IMR-90 (cell line): ENCODE measurements around the gene STK36. TPM values are rescaled to one million over a fixed set of nuclear protein-coding genes. Genes with fewer than 3 reads are reported as not detected.

Experiments
- ATAC-seq: fragments of 200-7000 bp; cut with Tn5 transposase; 2 replicates; pipeline ENCODE4 v1.9.1; 2020; ENCODE audit warnings: low read depth, mild to moderate bottlenecking, moderate library complexity
- BruUV-seq: library from RNA; stranded (reverse); fragments of 400-500 nt; replicated peaks from 2 replicates; lab custom pipeline; 2021; lab: Mats Ljungman, UMichigan
- CTCF ChIA-PET: fragments of 300-600 bp; formaldehyde crosslinking; extraction: SDS; loops from one replicate; lab custom pipeline; 2021; ENCODE audit warnings: antibody characterized with exemption; lab: Yijun Ruan, JAX
- POLR2A ChIA-PET: fragments of 300-600 bp; sonication (Branson Sonifier 250); formaldehyde crosslinking; loops from one replicate; lab custom pipeline; 2022; ENCODE audit warnings: antibody characterized with exemption; ENCODE audit not compliant: unreplicated experiment; lab: Charles Lee
- DNase-seq: peaks from one replicate; pipeline ENCODE4 v3.0.0; 2013
- H2AFZ ChIP-seq: replicated peaks from 2 replicates; pipeline ENCODE3; 2013; ENCODE audit warnings: low read length, mild to moderate bottlenecking; ENCODE audit not compliant: poor library complexity
- H2AK5ac ChIP-seq: 2 replicates; pipeline ENCODE4 v1.6.1; 2013; ENCODE audit warnings: low read depth, low read length, inconsistent platforms
- H2AK9ac ChIP-seq: replicated peaks from 2 replicates; pipeline ENCODE3; 2013; ENCODE audit warnings: mild to moderate bottlenecking, low read depth, low read length, moderate library complexity; ENCODE audit not compliant: poor library complexity
- H2BK120ac ChIP-seq: 2 replicates; pipeline ENCODE4 v1.6.1; 2013; ENCODE audit warnings: low read depth, low read length, inconsistent platforms
- H2BK15ac ChIP-seq: 3 replicates; pipeline ENCODE4 v1.6.1; 2013; ENCODE audit warnings: low read depth, low read length, inconsistent platforms
- H2BK20ac ChIP-seq: 2 replicates; pipeline ENCODE4 v1.6.1; 2013; ENCODE audit warnings: low read depth, mild to moderate bottlenecking, inconsistent platforms, low read length, moderate library complexity
- H2BK5ac ChIP-seq: 2 replicates; pipeline ENCODE4 v1.6.1; 2013; ENCODE audit warnings: mild to moderate bottlenecking, low read depth, low read length, inconsistent platforms; ENCODE audit not compliant: poor library complexity, severe bottlenecking
- H3K14ac ChIP-seq: replicated peaks from 2 replicates; pipeline ENCODE4 v1.6.1; 2013; ENCODE audit warnings: low read depth, low read length, inconsistent platforms
- H3K18ac ChIP-seq: 2 replicates; pipeline ENCODE4 v1.6.1; 2013; ENCODE audit warnings: low read depth, low read length, control low read depth
- H3K23ac ChIP-seq: 2 replicates; pipeline ENCODE4 v1.6.1; 2013; ENCODE audit warnings: low read depth, low read length, inconsistent platforms
- H3K27ac ChIP-seq: 2 replicates; pipeline ENCODE4 v1.5.1; 2013; ENCODE audit warnings: mild to moderate bottlenecking, control low read depth, low read length; ENCODE audit not compliant: insufficient read depth
- H3K27me3 ChIP-seq: 2 replicates; pipeline ENCODE4 v1.6.1; 2013; ENCODE audit warnings: low read length; ENCODE audit not compliant: control insufficient read depth, insufficient read depth
- H3K36me3 ChIP-seq: 2 replicates; pipeline ENCODE4 v1.6.1; 2013; ENCODE audit warnings: low read length, mixed read lengths; ENCODE audit not compliant: control insufficient read depth, insufficient read depth
- H3K4ac ChIP-seq: 2 replicates; pipeline ENCODE4 v1.6.1; 2013; ENCODE audit warnings: low read depth, low read length, inconsistent platforms
- H3K4me1 ChIP-seq: 2 replicates; pipeline ENCODE4 v1.6.1; 2013; ENCODE audit warnings: low read length, mixed read lengths; ENCODE audit not compliant: control insufficient read depth, insufficient read depth
- H3K4me2 ChIP-seq: 2 replicates; pipeline ENCODE4 v1.6.1; 2013; ENCODE audit warnings: low read depth, mild to moderate bottlenecking, control low read depth, low read length, moderate library complexity
- H3K4me3 ChIP-seq: 2 replicates; pipeline ENCODE4 v1.5.1; 2013; ENCODE audit warnings: low read depth, mild to moderate bottlenecking, control low read depth, low read length, moderate library complexity; ENCODE audit not compliant: insufficient read depth
- H3K56ac ChIP-seq: 2 replicates; pipeline ENCODE4 v1.6.1; 2013; ENCODE audit warnings: low read length, inconsistent platforms; ENCODE audit not compliant: insufficient read depth; ENCODE audit errors: extremely low read depth
- H3K79me1 ChIP-seq, 2 experiments: 2 replicates each; pipeline ENCODE4 v1.6.1; 2013; ENCODE audit warnings: low read length in 2 of 2, inconsistent platforms in 1 of 2, low read depth in 1 of 2
- H3K9ac ChIP-seq: 2 replicates; pipeline ENCODE4 v1.6.1; 2013; ENCODE audit warnings: low read depth, low read length, control low read depth
- H3K9me1 ChIP-seq: 2 replicates; pipeline ENCODE4 v1.6.1; 2013; ENCODE audit warnings: low read length, inconsistent platforms; ENCODE audit not compliant: insufficient read depth
- H3K9me3 ChIP-seq: 2 replicates; pipeline ENCODE4 v1.6.1; 2013; ENCODE audit warnings: low read length; ENCODE audit not compliant: control insufficient read depth, insufficient read depth
- H4K20me1 ChIP-seq: 2 replicates; pipeline ENCODE4 v1.6.1; 2013; ENCODE audit warnings: low read length, inconsistent platforms; ENCODE audit not compliant: insufficient read depth
- H4K5ac ChIP-seq: 2 replicates; pipeline ENCODE4 v1.6.1; 2013; ENCODE audit warnings: mild to moderate bottlenecking, low read depth, low read length, control low read depth
- H4K8ac ChIP-seq, 2 experiments: 2 replicates each; pipeline ENCODE4 v1.6.1; 2013; ENCODE audit warnings: low read depth in 2 of 2, low read length in 2 of 2, control low read depth in 1 of 2, inconsistent platforms in 1 of 2
- H4K91ac ChIP-seq: 2 replicates; pipeline ENCODE4 v1.6.1; 2013; ENCODE audit warnings: low read depth, low read length, inconsistent platforms; ENCODE audit not compliant: insufficient read depth
- BHLHE40 ChIP-seq: fragments of 150-350 bp; IDR thresholded peaks from 2 replicates; pipeline ENCODE4 v1.6.1; 2016; ENCODE audit warnings: mild to moderate bottlenecking, low read depth, low read length
- CEBPB ChIP-seq: IDR thresholded peaks from 2 replicates; pipeline ENCODE4 v1.6.1; 2012; ENCODE audit warnings: low read depth, low read length, improper control_type of control experiment
- CHD1 ChIP-seq: IDR thresholded peaks from 2 replicates; pipeline ENCODE4 v1.6.1; 2012; ENCODE audit warnings: low read depth, low read length, improper control_type of control experiment
- CTCF ChIP-seq: conservative IDR thresholded peaks from 2 replicates; pipeline ENCODE4 v1.5.1; 2012; ENCODE audit warnings: mild to moderate bottlenecking, low read depth, low read length, improper control_type of control experiment
- ELK1 ChIP-seq: fragments of 150-350 bp; IDR thresholded peaks from 2 replicates; pipeline ENCODE4 v1.6.1; 2016; ENCODE audit warnings: low read depth, mild to moderate bottlenecking, low read length, moderate library complexity, borderline replicate concordance
- FOS ChIP-seq: fragments of 150-350 bp; IDR thresholded peaks from 2 replicates; pipeline ENCODE4 v1.6.1; 2016; ENCODE audit warnings: low read depth, low read length
- MAFK ChIP-seq: IDR thresholded peaks from 2 replicates; pipeline ENCODE4 v1.6.1; 2012; ENCODE audit warnings: low read depth, low read length, improper control_type of control experiment
- MAZ ChIP-seq: IDR thresholded peaks from 2 replicates; pipeline ENCODE4 v1.6.1; 2012; ENCODE audit warnings: low read depth, mild to moderate bottlenecking, low read length, improper control_type of control experiment, moderate library complexity, borderline replicate concordance
- MXI1 ChIP-seq: IDR thresholded peaks from 2 replicates; pipeline ENCODE4 v1.6.1; 2012; ENCODE audit warnings: low read depth, mild to moderate bottlenecking, low read length, moderate library complexity, borderline replicate concordance
- NFE2L2 ChIP-seq: fragments of 150-350 bp; IDR thresholded peaks from 2 replicates; pipeline ENCODE4 v1.6.1; 2016; ENCODE audit warnings: low read depth, mild to moderate bottlenecking, low read length
- POLR2A ChIP-seq: IDR thresholded peaks from 2 replicates; pipeline ENCODE4 v1.6.1; 2012; ENCODE audit warnings: mild to moderate bottlenecking, low read depth, low read length
- RAD21 ChIP-seq: IDR thresholded peaks from 2 replicates; pipeline ENCODE4 v1.6.1; 2012; ENCODE audit warnings: low read length, improper control_type of control experiment
- RCOR1 ChIP-seq: IDR thresholded peaks from 2 replicates; pipeline ENCODE4 v1.6.1; 2012; ENCODE audit warnings: mild to moderate bottlenecking, low read length, improper control_type of control experiment; ENCODE audit not compliant: insufficient replicate concordance
- RFX5 ChIP-seq: IDR thresholded peaks from 2 replicates; pipeline ENCODE4 v1.8.0; 2012; ENCODE audit warnings: low read depth, mild to moderate bottlenecking, low read length, moderate library complexity
- SMC3 ChIP-seq: fragments of 150-350 bp; IDR thresholded peaks from 2 replicates; pipeline ENCODE4 v1.6.1; 2016; ENCODE audit warnings: low read depth, mild to moderate bottlenecking, antibody characterized with exemption, low read length, moderate library complexity
- USF2 ChIP-seq: fragments of 150-350 bp; IDR thresholded peaks from 2 replicates; pipeline ENCODE4 v1.6.1; 2017; ENCODE audit warnings: mild to moderate bottlenecking, antibody characterized with exemption, low read length, low read depth
- WGBS, 2 experiments: methylation state at CpG; one replicate each; pipeline versions ENCODE4 v1.1.5 to v1.1.7; 2013; ENCODE audit warnings: missing lambda C conversion rate in 2 of 2; ENCODE audit not compliant: insufficient read length in 1 of 2; ENCODE audit errors: extremely low coverage in 2 of 2; 5-methylcytosine and 5-hydroxymethylcytosine counted together
- dilution Hi-C: fragments of 300-500 bp; cut with HindIII; formaldehyde crosslinking; loops from one replicate; pipeline ENCODE4 v1.14.3; 2018; ENCODE audit warnings: low sequenced_read_pairs; ENCODE audit not compliant: unreplicated experiment
- in situ Hi-C: fragments of 300-500 bp; cut with MboI; formaldehyde crosslinking; loops from 3 replicates; pipeline ENCODE4 v1.14.3; 2019; ENCODE audit warnings: low sequenced_read_pairs, inconsistent platforms, mixed read lengths
- intact Hi-C: fragments of 100-400 bp; cut with micrococcal nuclease; formaldehyde crosslinking; loops from 2 replicates; pipeline ENCODE4 v1.10.0; 2022
- polyA plus RNA-seq, 3 experiments: library from polyadenylated mRNA; depleted of rRNA; stranded (reverse); fragments of >200 nt; gene quantifications; 2 replicates each; pipeline ENCODE4 v1.2.3, GENCODE V29; 2012; ENCODE audit warnings: low replicate concordance in 1 of 3
- total RNA-seq: library from RNA; depleted of rRNA; stranded (reverse); fragments of >200 nt; gene quantifications from 2 replicates; pipeline ENCODE4 v1.2.3, GENCODE V29; 2012

Gene STK36
- total and polyA plus RNA-seq, 2 of the 4 experiments (the other 2 are of a cell fraction), result 17.6 to 44.5 TPM

GRCh38 chr2:218726004-218726574 is 54.2 kb downstream of the STK36 start:
- dilution Hi-C loops (no loop called here), in situ Hi-C loops (no loop called here)

More at GRCh38 chr2:218726004-218726574, 54.2 kb downstream of the STK36 start:
- Histone ChIP-seq H3K4ac (no peak overlapping the region), H3K23ac (no peak overlapping the region), H3K56ac (no peak overlapping the region), H3K79me1 (peaks cover 29 to 58% of the 10 kb centered on the region in 2 experiments), H4K8ac (no peak overlapping the region), H2AK5ac (no peak overlapping the region), H2BK5ac (no peak overlapping the region), H2BK15ac (no peak overlapping the region), H2BK120ac (no peak overlapping the region), H3K18ac (no peak overlapping the region), H3K9me1 (no peaks in the 10 kb centered on the region), H4K20me1 (no peaks in the 10 kb centered on the region), H3K4me2 (no peak overlapping the region), H3K4me3 (no peak overlapping the region), H3K27ac (no peak overlapping the region), H2BK20ac (no peak overlapping the region), H4K5ac (no peak overlapping the region), H2AK9ac (no peak overlapping the region), H3K4me1 (peaks cover 9% of the 10 kb centered on the region), H4K91ac (no peak overlapping the region), H3K9me3 (peaks cover 5% of the 10 kb centered on the region), H3K9ac (no peak overlapping the region), H3K36me3 (peaks cover 3% of the 10 kb centered on the region; the same call in 1 of the 2 replicates), H2AFZ (no peak overlapping the region), H3K14ac (no peak overlapping the region), H3K27me3 (no peaks in the 10 kb centered on the region)
- TF ChIP-seq RAD21 (no peak), RFX5 (no peak), NFE2L2 (no peak), CEBPB (no peak), ELK1 (no peak), MXI1 (no peak), USF2 (no peak), SMC3 (no peak), BHLHE40 (no peak), CHD1 (no peak), RCOR1 (no peak), POLR2A (no peak), MAZ (no peak), CTCF (no peak), MAFK (no peak), FOS (no peak)
- POLR2A ChIA-PET, result no interaction called here
- BruUV-seq, result no TSS peak
- DNase-seq, result no peak
- ATAC-seq, result no peak
- CTCF ChIA-PET, result interaction anchor here (0.7 kb wide), 1 partner anchor 127 kb away, joined by 3 read pairs; no protein-coding TSS in a partner anchor
- intact Hi-C loops, result no loop called here
- no CpG with 5 or more reads among the region's 6 CpGs for WGBS, 2 experiments
